Ishikawa (cell line): ENCODE measurements around the gene HEATR3.

Experiments used
- CEBPB ChIP-seq: IDR thresholded peaks from 2 replicates; pipeline ENCODE4 v1.6.1; 2012
- FOXM1 ChIP-seq: IDR thresholded peaks from 2 replicates; pipeline ENCODE4 v1.6.1; 2012; ENCODE audit warnings: low read depth, borderline replicate concordance
- MAX ChIP-seq: IDR thresholded peaks from 2 replicates; pipeline ENCODE4 v1.6.1; 2012
- NFIC ChIP-seq: IDR thresholded peaks from 2 replicates; pipeline ENCODE4 v1.6.1; 2012
- RAD21 ChIP-seq: IDR thresholded peaks from 2 replicates; pipeline ENCODE4 v1.6.1; 2012; ENCODE audit warnings: low read depth
- TEAD4 ChIP-seq: IDR thresholded peaks from 2 replicates; pipeline ENCODE4 v1.6.1; 2012
- ZBTB7A ChIP-seq: IDR thresholded peaks from 2 replicates; pipeline ENCODE4 v1.6.1; 2012; ENCODE audit warnings: low read depth

DNA sequence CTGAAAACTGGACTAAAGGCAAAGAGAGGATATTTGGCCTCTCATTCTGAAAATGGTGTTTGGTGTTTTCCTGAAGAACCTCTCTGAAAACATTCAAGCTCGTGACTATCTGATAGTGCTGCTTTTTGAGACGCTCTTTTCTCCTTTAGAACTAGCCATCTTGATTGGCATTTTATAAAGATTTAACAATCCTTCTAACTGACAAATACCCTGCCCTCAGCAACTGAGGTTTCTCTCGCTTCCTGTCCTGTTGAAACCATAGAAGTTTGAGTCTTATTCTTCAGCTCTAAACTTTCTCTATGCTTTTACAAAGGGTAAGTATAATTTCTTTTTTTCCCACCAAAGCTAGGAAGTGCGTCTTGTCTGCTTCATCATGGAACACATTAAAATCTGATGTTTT, 27.5 kb upstream of the HEATR3 start:
- TF ChIP-seq NFIC (no peak), TEAD4 (no peak), RAD21 (no peak), FOXM1 (no peak), MAX (no peak), CEBPB (no peak), ZBTB7A (no peak)
